IMR-90 (cell line): Measurements from ENCODE around the gene ESYT3. TPM values are rescaled to one million over a fixed set of nuclear protein-coding genes. Genes with fewer than 3 reads are reported as not detected.

ENCODE experiments used
- ATAC-seq: fragments of 200-7000 bp; cut with Tn5 transposase; 2 replicates; pipeline ENCODE4 v1.9.1; 2020; ENCODE audit warnings: low read depth, mild to moderate bottlenecking, moderate library complexity
- BruUV-seq: library from RNA; stranded (reverse); fragments of 400-500 nt; replicated peaks from 2 replicates; lab custom pipeline; 2021; lab: Mats Ljungman, UMichigan
- CTCF ChIA-PET: fragments of 300-600 bp; formaldehyde crosslinking; extraction: SDS; loops from one replicate; lab custom pipeline; 2021; ENCODE audit warnings: antibody characterized with exemption; lab: Yijun Ruan, JAX
- POLR2A ChIA-PET: fragments of 300-600 bp; sonication (Branson Sonifier 250); formaldehyde crosslinking; loops from one replicate; lab custom pipeline; 2022; ENCODE audit warnings: antibody characterized with exemption; ENCODE audit not compliant: unreplicated experiment; lab: Charles Lee
- DNase-seq: peaks from one replicate; pipeline ENCODE4 v3.0.0; 2013
- H2AFZ ChIP-seq: replicated peaks from 2 replicates; pipeline ENCODE3; 2013; ENCODE audit warnings: low read length, mild to moderate bottlenecking; ENCODE audit not compliant: poor library complexity
- H2AK5ac ChIP-seq: 2 replicates; pipeline ENCODE4 v1.6.1; 2013; ENCODE audit warnings: low read depth, low read length, inconsistent platforms
- H2AK9ac ChIP-seq: replicated peaks from 2 replicates; pipeline ENCODE3; 2013; ENCODE audit warnings: mild to moderate bottlenecking, low read depth, low read length, moderate library complexity; ENCODE audit not compliant: poor library complexity
- H2BK120ac ChIP-seq: 2 replicates; pipeline ENCODE4 v1.6.1; 2013; ENCODE audit warnings: low read depth, low read length, inconsistent platforms
- H2BK15ac ChIP-seq: 3 replicates; pipeline ENCODE4 v1.6.1; 2013; ENCODE audit warnings: low read depth, low read length, inconsistent platforms
- H2BK20ac ChIP-seq: 2 replicates; pipeline ENCODE4 v1.6.1; 2013; ENCODE audit warnings: low read depth, mild to moderate bottlenecking, inconsistent platforms, low read length, moderate library complexity
- H2BK5ac ChIP-seq: 2 replicates; pipeline ENCODE4 v1.6.1; 2013; ENCODE audit warnings: mild to moderate bottlenecking, low read depth, low read length, inconsistent platforms; ENCODE audit not compliant: poor library complexity, severe bottlenecking
- H3K14ac ChIP-seq: replicated peaks from 2 replicates; pipeline ENCODE4 v1.6.1; 2013; ENCODE audit warnings: low read depth, low read length, inconsistent platforms
- H3K18ac ChIP-seq: 2 replicates; pipeline ENCODE4 v1.6.1; 2013; ENCODE audit warnings: low read depth, low read length, control low read depth
- H3K23ac ChIP-seq: 2 replicates; pipeline ENCODE4 v1.6.1; 2013; ENCODE audit warnings: low read depth, low read length, inconsistent platforms
- H3K27ac ChIP-seq: 2 replicates; pipeline ENCODE4 v1.5.1; 2013; ENCODE audit warnings: mild to moderate bottlenecking, control low read depth, low read length; ENCODE audit not compliant: insufficient read depth
- H3K27me3 ChIP-seq: 2 replicates; pipeline ENCODE4 v1.6.1; 2013; ENCODE audit warnings: low read length; ENCODE audit not compliant: control insufficient read depth, insufficient read depth
- H3K36me3 ChIP-seq: 2 replicates; pipeline ENCODE4 v1.6.1; 2013; ENCODE audit warnings: low read length, mixed read lengths; ENCODE audit not compliant: control insufficient read depth, insufficient read depth
- H3K4ac ChIP-seq: 2 replicates; pipeline ENCODE4 v1.6.1; 2013; ENCODE audit warnings: low read depth, low read length, inconsistent platforms
- H3K4me1 ChIP-seq: 2 replicates; pipeline ENCODE4 v1.6.1; 2013; ENCODE audit warnings: low read length, mixed read lengths; ENCODE audit not compliant: control insufficient read depth, insufficient read depth
- H3K4me2 ChIP-seq: 2 replicates; pipeline ENCODE4 v1.6.1; 2013; ENCODE audit warnings: low read depth, mild to moderate bottlenecking, control low read depth, low read length, moderate library complexity
- H3K4me3 ChIP-seq: 2 replicates; pipeline ENCODE4 v1.5.1; 2013; ENCODE audit warnings: low read depth, mild to moderate bottlenecking, control low read depth, low read length, moderate library complexity; ENCODE audit not compliant: insufficient read depth
- H3K56ac ChIP-seq: 2 replicates; pipeline ENCODE4 v1.6.1; 2013; ENCODE audit warnings: low read length, inconsistent platforms; ENCODE audit not compliant: insufficient read depth; ENCODE audit errors: extremely low read depth
- H3K79me1 ChIP-seq, 2 experiments: 2 replicates each; pipeline ENCODE4 v1.6.1; 2013; ENCODE audit warnings: low read length in 2 of 2, inconsistent platforms in 1 of 2, low read depth in 1 of 2
- H3K9ac ChIP-seq: 2 replicates; pipeline ENCODE4 v1.6.1; 2013; ENCODE audit warnings: low read depth, low read length, control low read depth
- H3K9me1 ChIP-seq: 2 replicates; pipeline ENCODE4 v1.6.1; 2013; ENCODE audit warnings: low read length, inconsistent platforms; ENCODE audit not compliant: insufficient read depth
- H3K9me3 ChIP-seq: 2 replicates; pipeline ENCODE4 v1.6.1; 2013; ENCODE audit warnings: low read length; ENCODE audit not compliant: control insufficient read depth, insufficient read depth
- H4K20me1 ChIP-seq: 2 replicates; pipeline ENCODE4 v1.6.1; 2013; ENCODE audit warnings: low read length, inconsistent platforms; ENCODE audit not compliant: insufficient read depth
- H4K5ac ChIP-seq: 2 replicates; pipeline ENCODE4 v1.6.1; 2013; ENCODE audit warnings: mild to moderate bottlenecking, low read depth, low read length, control low read depth
- H4K8ac ChIP-seq, 2 experiments: 2 replicates each; pipeline ENCODE4 v1.6.1; 2013; ENCODE audit warnings: low read depth in 2 of 2, low read length in 2 of 2, control low read depth in 1 of 2, inconsistent platforms in 1 of 2
- H4K91ac ChIP-seq: 2 replicates; pipeline ENCODE4 v1.6.1; 2013; ENCODE audit warnings: low read depth, low read length, inconsistent platforms; ENCODE audit not compliant: insufficient read depth
- BHLHE40 ChIP-seq: fragments of 150-350 bp; IDR thresholded peaks from 2 replicates; pipeline ENCODE4 v1.6.1; 2016; ENCODE audit warnings: mild to moderate bottlenecking, low read depth, low read length
- CEBPB ChIP-seq: IDR thresholded peaks from 2 replicates; pipeline ENCODE4 v1.6.1; 2012; ENCODE audit warnings: low read depth, low read length, improper control_type of control experiment
- MAZ ChIP-seq: IDR thresholded peaks from 2 replicates; pipeline ENCODE4 v1.6.1; 2012; ENCODE audit warnings: low read depth, mild to moderate bottlenecking, low read length, improper control_type of control experiment, moderate library complexity, borderline replicate concordance
- NFE2L2 ChIP-seq: fragments of 150-350 bp; IDR thresholded peaks from 2 replicates; pipeline ENCODE4 v1.6.1; 2016; ENCODE audit warnings: low read depth, mild to moderate bottlenecking, low read length
- POLR2A ChIP-seq: IDR thresholded peaks from 2 replicates; pipeline ENCODE4 v1.6.1; 2012; ENCODE audit warnings: mild to moderate bottlenecking, low read depth, low read length
- RAD21 ChIP-seq: IDR thresholded peaks from 2 replicates; pipeline ENCODE4 v1.6.1; 2012; ENCODE audit warnings: low read length, improper control_type of control experiment
- RCOR1 ChIP-seq: IDR thresholded peaks from 2 replicates; pipeline ENCODE4 v1.6.1; 2012; ENCODE audit warnings: mild to moderate bottlenecking, low read length, improper control_type of control experiment; ENCODE audit not compliant: insufficient replicate concordance
- SMC3 ChIP-seq: fragments of 150-350 bp; IDR thresholded peaks from 2 replicates; pipeline ENCODE4 v1.6.1; 2016; ENCODE audit warnings: low read depth, mild to moderate bottlenecking, antibody characterized with exemption, low read length, moderate library complexity
- WGBS, 2 experiments: methylation state at CpG; one replicate each; pipeline versions ENCODE4 v1.1.5 to v1.1.7; 2013; ENCODE audit warnings: missing lambda C conversion rate in 2 of 2; ENCODE audit not compliant: insufficient read length in 1 of 2; ENCODE audit errors: extremely low coverage in 2 of 2; 5-methylcytosine and 5-hydroxymethylcytosine counted together
- dilution Hi-C: fragments of 300-500 bp; cut with HindIII; formaldehyde crosslinking; loops from one replicate; pipeline ENCODE4 v1.14.3; 2018; ENCODE audit warnings: low sequenced_read_pairs; ENCODE audit not compliant: unreplicated experiment
- in situ Hi-C: fragments of 300-500 bp; cut with MboI; formaldehyde crosslinking; loops from 3 replicates; pipeline ENCODE4 v1.14.3; 2019; ENCODE audit warnings: low sequenced_read_pairs, inconsistent platforms, mixed read lengths
- intact Hi-C: fragments of 100-400 bp; cut with micrococcal nuclease; formaldehyde crosslinking; loops from 2 replicates; pipeline ENCODE4 v1.10.0; 2022
- polyA plus RNA-seq, 3 experiments: library from polyadenylated mRNA; depleted of rRNA; stranded (reverse); fragments of >200 nt; gene quantifications; 2 replicates each; pipeline ENCODE4 v1.2.3, GENCODE V29; 2012; ENCODE audit warnings: low replicate concordance in 1 of 3
- total RNA-seq: library from RNA; depleted of rRNA; stranded (reverse); fragments of >200 nt; gene quantifications from 2 replicates; pipeline ENCODE4 v1.2.3, GENCODE V29; 2012
- TF ChIP-seq, protein P1 (sequence below): conservative IDR thresholded peaks from 2 replicates; pipeline ENCODE4 v1.5.1; 2012; ENCODE audit warnings: mild to moderate bottlenecking, low read depth, low read length, improper control_type of control experiment
- TF ChIP-seq, protein P2 (sequence below): fragments of 150-350 bp; IDR thresholded peaks from 2 replicates; pipeline ENCODE4 v1.6.1; 2016; ENCODE audit warnings: low read depth, mild to moderate bottlenecking, low read length, moderate library complexity, borderline replicate concordance
- TF ChIP-seq, protein P3 (sequence below): fragments of 150-350 bp; IDR thresholded peaks from 2 replicates; pipeline ENCODE4 v1.6.1; 2017; ENCODE audit warnings: mild to moderate bottlenecking, antibody characterized with exemption, low read length, low read depth

ESYT3 gene
- total and polyA plus RNA-seq, 2 of the 4 experiments (the other 2 are of a cell fraction) = under 0.01 to 0.02 TPM

DNA sequence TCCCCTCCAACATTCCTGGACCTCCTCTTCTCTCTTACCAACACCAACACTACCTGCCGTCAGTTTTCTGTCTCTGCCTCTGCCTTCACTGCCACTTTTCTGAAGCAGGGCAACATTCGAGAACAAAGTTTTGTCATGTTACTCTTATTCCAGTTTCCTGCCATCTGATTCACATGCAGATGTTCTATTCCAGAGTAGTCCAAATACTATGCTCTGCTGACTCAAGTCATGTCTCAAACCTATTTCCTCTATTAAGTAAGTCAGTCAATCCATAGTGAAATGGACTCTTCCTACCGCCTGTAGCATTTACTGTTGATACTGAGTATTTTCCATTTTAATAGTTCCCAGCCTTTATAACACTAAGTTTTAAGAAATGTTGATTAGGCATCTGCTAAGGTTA is 43.4 kb downstream of the ESYT3 start:
- Histone ChIP-seq H2BK120ac (no peak overlapping the region), H4K8ac (no peak overlapping the region), H2AK9ac (no peak overlapping the region), H3K27me3 (no peaks in the 10 kb centered on the region), H3K14ac (no peak overlapping the region), H2BK20ac (no peak overlapping the region), H3K4me3 (no peak overlapping the region), H2BK5ac (no peak overlapping the region), H3K18ac (no peak overlapping the region), H3K9ac (no peak overlapping the region), H3K36me3 (no peaks in the 10 kb centered on the region), H3K27ac (no peak overlapping the region), H3K4me2 (no peak overlapping the region), H2AK5ac (no peak overlapping the region), H2AFZ (no peak overlapping the region), H3K4me1 (no peaks in the 10 kb centered on the region), H4K20me1 (no peaks in the 10 kb centered on the region), H3K9me3 (no peaks in the 10 kb centered on the region), H3K23ac (no peak overlapping the region), H4K91ac (no peak overlapping the region), H3K4ac (no peak overlapping the region), H2BK15ac (no peak overlapping the region), H4K5ac (no peak overlapping the region), H3K79me1 (no peaks in the 10 kb centered on the region), H3K9me1 (no peaks in the 10 kb centered on the region), H3K56ac (no peak overlapping the region)
- DNase-seq (peak; percentile 17), ATAC-seq (no peak)
- intact Hi-C loops = loop anchor here (2.0 to 5.0 kb wide), 2 partner anchors 210 to 445 kb away; no protein-coding TSS in a partner anchor
- BruUV-seq = no TSS peak
- TF ChIP-seq BHLHE40 (no peak), NFE2L2 (no peak), SMC3 (no peak), CEBPB (no peak), RAD21 (no peak), MAZ (no peak), RCOR1 (no peak), POLR2A (no peak)
- TF ChIP-seq, protein P1, sequence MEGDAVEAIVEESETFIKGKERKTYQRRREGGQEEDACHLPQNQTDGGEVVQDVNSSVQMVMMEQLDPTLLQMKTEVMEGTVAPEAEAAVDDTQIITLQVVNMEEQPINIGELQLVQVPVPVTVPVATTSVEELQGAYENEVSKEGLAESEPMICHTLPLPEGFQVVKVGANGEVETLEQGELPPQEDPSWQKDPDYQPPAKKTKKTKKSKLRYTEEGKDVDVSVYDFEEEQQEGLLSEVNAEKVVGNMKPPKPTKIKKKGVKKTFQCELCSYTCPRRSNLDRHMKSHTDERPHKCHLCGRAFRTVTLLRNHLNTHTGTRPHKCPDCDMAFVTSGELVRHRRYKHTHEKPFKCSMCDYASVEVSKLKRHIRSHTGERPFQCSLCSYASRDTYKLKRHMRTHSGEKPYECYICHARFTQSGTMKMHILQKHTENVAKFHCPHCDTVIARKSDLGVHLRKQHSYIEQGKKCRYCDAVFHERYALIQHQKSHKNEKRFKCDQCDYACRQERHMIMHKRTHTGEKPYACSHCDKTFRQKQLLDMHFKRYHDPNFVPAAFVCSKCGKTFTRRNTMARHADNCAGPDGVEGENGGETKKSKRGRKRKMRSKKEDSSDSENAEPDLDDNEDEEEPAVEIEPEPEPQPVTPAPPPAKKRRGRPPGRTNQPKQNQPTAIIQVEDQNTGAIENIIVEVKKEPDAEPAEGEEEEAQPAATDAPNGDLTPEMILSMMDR = no peak
- TF ChIP-seq, protein P2, sequence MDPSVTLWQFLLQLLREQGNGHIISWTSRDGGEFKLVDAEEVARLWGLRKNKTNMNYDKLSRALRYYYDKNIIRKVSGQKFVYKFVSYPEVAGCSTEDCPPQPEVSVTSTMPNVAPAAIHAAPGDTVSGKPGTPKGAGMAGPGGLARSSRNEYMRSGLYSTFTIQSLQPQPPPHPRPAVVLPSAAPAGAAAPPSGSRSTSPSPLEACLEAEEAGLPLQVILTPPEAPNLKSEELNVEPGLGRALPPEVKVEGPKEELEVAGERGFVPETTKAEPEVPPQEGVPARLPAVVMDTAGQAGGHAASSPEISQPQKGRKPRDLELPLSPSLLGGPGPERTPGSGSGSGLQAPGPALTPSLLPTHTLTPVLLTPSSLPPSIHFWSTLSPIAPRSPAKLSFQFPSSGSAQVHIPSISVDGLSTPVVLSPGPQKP = no peak
- TF ChIP-seq, protein P3, sequence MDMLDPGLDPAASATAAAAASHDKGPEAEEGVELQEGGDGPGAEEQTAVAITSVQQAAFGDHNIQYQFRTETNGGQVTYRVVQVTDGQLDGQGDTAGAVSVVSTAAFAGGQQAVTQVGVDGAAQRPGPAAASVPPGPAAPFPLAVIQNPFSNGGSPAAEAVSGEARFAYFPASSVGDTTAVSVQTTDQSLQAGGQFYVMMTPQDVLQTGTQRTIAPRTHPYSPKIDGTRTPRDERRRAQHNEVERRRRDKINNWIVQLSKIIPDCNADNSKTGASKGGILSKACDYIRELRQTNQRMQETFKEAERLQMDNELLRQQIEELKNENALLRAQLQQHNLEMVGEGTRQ = no peak
- 83% methylated on average over 2 of the region's 3 CpGs; no CpG with 5 or more reads in 1 of the 2 experiments for WGBS, 2 experiments
- in situ Hi-C loops = no loop called here
- ChIA-PET POLR2A (interaction anchor here (0.5 kb wide), 1 partner anchor 458 kb away, joined by 3 read pairs; no protein-coding TSS in a partner anchor), CTCF (no interaction called here)
- dilution Hi-C loops = no loop called here
